Measurements from ENCODE around the gene RAMP3. TPM values are rescaled to one million over a fixed set of nuclear protein-coding genes. Genes with fewer than 3 reads are reported as not detected.

RAMP3 gene
- total RNA-seq, 2 experiments from 2014 or later, result not detected

GRCh38 chr7:45211066-45211465, 53.5 kb downstream of the RAMP3 start:
- ChIA-PET POLR2A (no interaction called here), CTCF (interaction anchor here (0.6 kb wide), 1 partner anchor 18 kb away, joined by 4 read pairs; no protein-coding TSS in a partner anchor)

DNA sequence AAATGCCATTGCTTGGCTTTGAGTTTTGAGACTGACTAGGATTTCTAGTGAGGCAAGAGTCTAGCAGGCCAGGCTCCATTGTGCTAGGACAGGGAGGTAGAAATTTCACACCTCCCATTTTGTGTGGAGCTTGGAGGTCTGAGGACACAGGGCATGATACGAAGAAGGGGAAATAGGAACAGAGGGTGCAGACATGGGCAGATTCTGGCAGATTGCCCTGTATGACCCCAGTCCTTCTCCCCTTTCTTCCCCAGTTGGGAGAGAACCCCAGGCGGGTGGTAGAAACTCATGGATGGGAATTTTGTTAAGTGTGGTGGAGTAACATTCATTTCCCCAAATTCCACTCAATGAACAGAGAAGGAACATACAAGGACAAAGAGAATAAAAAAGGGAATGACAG, 54.4 kb downstream of the RAMP3 start:
- POLR2A ChIA-PET, result no interaction called here
- CTCF ChIA-PET, result no interaction called here

GRCh38 chr7:45212606-45213005, 55.0 kb downstream of the RAMP3 start:
- POLR2A ChIA-PET, result no interaction called here
- CTCF ChIA-PET, result no interaction called here

- CTCF ChIA-PET, result interaction anchor here (1.6 kb wide), 1 partner anchor 9 kb away, joined by 3 read pairs; no protein-coding TSS in a partner anchor
Measured at GRCh38 chr7:45215601-45216062, 58.0 kb downstream of the RAMP3 start.

GRCh38 chr7:45216181-45216580, 58.6 kb downstream of the RAMP3 start:
- CTCF ChIA-PET, result interaction anchor here (1.6 kb wide), 1 partner anchor 9 kb away, joined by 3 read pairs; no protein-coding TSS in a partner anchor
- POLR2A ChIA-PET, result no interaction called here

More at GRCh38 chr7:45215601-45216062, 58.0 kb downstream of the RAMP3 start:
- POLR2A ChIA-PET, result no interaction called here

- POLR2A ChIA-PET, result no interaction called here
- CTCF ChIA-PET, result interaction anchor here (1.6 kb wide), 1 partner anchor 8 kb away, joined by 3 read pairs; no protein-coding TSS in a partner anchor
Measured at GRCh38 chr7:45216622-45217165, 59.1 kb downstream of the RAMP3 start.

GRCh38 chr7:45217358-45217757, 59.8 kb downstream of the RAMP3 start:
- POLR2A ChIA-PET, result interaction anchor here (0.7 kb wide), 1 partner anchor 1269 kb away, joined by 3 read pairs; no protein-coding TSS in a partner anchor
- CTCF ChIA-PET, result interaction anchor here (1.6 kb wide), 1 partner anchor 8 kb away, joined by 3 read pairs; no protein-coding TSS in a partner anchor

DNA sequence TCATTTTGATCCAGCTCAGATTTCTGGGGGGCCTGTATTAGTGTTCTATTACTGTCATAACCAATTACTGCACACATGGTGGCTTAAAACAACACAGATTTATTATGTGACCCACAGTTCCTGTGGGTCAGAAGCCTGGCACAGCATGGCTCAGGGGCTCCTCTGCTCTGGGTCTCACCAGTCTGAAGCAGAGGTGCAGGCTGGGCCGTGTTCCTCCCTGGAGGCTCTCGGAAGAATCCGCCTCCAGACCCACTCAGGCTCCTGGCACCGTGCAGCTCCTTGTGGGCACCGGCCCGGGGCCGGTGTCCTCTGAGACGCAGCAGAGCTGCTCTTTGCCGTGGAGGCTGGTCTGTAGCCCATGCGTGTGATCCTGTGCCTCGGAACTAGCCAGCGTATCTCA, 61.5 kb downstream of the RAMP3 start:
- POLR2A ChIA-PET, result no interaction called here
- CTCF ChIA-PET, result interaction anchor here (0.7 kb wide), 1 partner anchor 490 kb away, joined by 3 read pairs; no protein-coding TSS in a partner anchor

GRCh38 chr7:45219801-45220435, 62.3 kb downstream of the RAMP3 start:
- CTCF ChIA-PET, result no interaction called here
- POLR2A ChIA-PET, result no interaction called here

- CTCF ChIA-PET, result no interaction called here
- POLR2A ChIA-PET, result no interaction called here
Measured at GRCh38 chr7:45220846-45221618, 63.4 kb downstream of the RAMP3 start.

- POLR2A ChIA-PET, result no interaction called here
- CTCF ChIA-PET, result no interaction called here
Measured at GRCh38 chr7:45221896-45222604, 64.5 kb downstream of the RAMP3 start.

DNA sequence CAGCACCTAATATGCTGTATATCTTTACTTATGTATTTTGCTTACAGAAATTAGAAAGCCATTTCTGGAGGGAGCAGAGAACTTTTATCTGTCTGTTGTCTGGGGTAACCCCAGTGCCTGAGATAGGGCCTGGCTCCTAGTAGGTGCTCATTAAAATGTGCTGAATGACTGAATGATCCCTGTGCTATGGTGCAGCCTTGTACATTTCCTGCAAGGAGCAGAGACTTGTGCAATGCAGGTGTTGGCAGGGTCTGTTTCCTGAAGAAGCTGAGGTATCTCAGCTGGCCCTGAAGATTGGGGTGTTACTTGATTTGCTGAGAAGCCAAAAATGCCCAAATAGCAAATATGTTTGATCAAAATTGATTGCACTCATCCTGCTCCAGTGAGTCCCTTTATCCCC, 65.5 kb downstream of the RAMP3 start:
- POLR2A ChIA-PET, result no interaction called here
- CTCF ChIA-PET, result no interaction called here

- ChIA-PET CTCF (interaction anchor here (0.6 kb wide), 1 partner anchor 198 kb away, joined by 5 read pairs; no protein-coding TSS in a partner anchor), POLR2A (no interaction called here)
Measured at GRCh38 chr7:45223728-45224630, 66.4 kb downstream of the RAMP3 start.

GRCh38 chr7:45224832-45225231, 67.2 kb downstream of the RAMP3 start:
- POLR2A ChIA-PET, result no interaction called here
- CTCF ChIA-PET, result interaction anchor here (1.2 kb wide), 1 partner anchor 8 kb away, joined by 3 read pairs; no protein-coding TSS in a partner anchor

GRCh38 chr7:45225311-45225947, 67.8 kb downstream of the RAMP3 start:
- ChIA-PET POLR2A (no interaction called here), CTCF (interaction anchor here (1.2 kb wide), 1 partner anchor 9 kb away, joined by 3 read pairs; no protein-coding TSS in a partner anchor)

- CTCF ChIA-PET, result no interaction called here
- POLR2A ChIA-PET, result no interaction called here
Measured at GRCh38 chr7:45225948-45226335, 68.4 kb downstream of the RAMP3 start.

DNA sequence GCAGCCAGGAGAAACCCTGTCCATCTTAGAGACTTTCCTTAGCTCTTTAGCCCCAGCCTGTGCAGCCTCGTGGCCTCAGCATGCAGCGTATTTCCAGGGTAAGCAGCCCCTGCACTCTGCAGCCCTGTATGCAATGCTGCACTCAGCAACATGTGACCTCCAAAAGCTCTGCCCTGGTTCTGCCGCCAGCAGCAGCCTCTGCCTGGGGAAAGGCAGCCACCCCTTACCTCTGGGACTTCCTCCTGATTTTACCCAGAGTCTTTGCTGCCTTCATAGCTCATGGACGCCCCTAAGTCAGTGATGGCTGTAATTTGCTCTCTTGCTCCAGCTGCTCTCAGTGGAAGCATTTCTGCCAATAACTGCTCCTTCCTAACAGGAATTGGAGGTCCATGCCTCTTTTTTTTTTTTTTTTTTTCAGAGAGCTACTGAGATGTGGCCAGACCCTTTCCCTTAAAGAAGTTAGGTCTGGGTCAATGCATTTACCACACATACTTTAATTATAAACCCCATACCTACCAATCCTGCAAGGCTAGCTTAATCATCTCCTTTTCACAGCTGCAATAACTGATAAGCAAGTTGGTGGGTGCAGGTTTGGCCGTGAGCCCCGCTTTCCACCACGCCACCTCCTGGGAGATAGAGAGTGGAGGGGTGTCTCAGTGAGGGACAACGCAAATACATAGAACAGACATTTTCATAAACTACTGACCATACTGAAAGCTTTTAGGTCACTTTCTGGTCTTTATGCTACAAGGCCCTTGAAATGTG, 71.7 kb downstream of the RAMP3 start:
- ChIA-PET CTCF (interaction anchor here (0.6 to 0.7 kb wide), 2 partner anchors 18 to 695 kb away, joined by 4 to 5 read pairs; no protein-coding TSS in a partner anchor), POLR2A (no interaction called here)

DNA sequence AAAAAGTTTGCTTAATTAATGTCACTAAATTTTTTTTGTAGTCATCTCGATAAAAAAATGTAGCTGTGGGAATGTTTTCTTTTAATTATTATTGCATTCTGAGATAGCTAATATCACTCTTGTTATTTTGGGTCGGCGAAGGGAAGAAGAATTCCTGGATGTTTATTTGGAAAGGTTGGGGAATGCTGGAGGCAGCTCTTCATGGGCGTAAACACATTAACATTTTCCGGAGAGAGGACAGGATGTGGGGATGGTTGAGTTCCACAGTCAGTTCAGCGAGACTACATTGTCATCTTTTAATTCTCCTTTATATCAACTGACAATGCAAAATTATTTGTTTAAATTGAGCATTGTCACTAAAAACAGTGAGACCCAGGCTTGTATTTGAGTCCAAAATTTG, 72.5 kb downstream of the RAMP3 start:
- CTCF ChIA-PET, result no interaction called here
- POLR2A ChIA-PET, result no interaction called here

All from activated CD8-positive, alpha-beta memory T cell treated with anti-CD3 and anti-CD28 coated beads for 36 hours (primary cell).